HEK293T (cell line): ENCODE measurements around the gene MAGEC3.

Experiments used
- NFRKB ChIP-seq: fragments of 450-650 bp; IDR thresholded peaks from 2 replicates; pipeline ENCODE4 v1.6.1; 2016; ENCODE audit warnings: mild to moderate bottlenecking, moderate library complexity
- SP1 ChIP-seq: fragments of 450-650 bp; IDR thresholded peaks from 2 replicates; pipeline ENCODE4 v1.6.1; 2017
- SUZ12 ChIP-seq: fragments of 450-650 bp; IDR thresholded peaks from 2 replicates; pipeline ENCODE4 v1.6.1; 2016; ENCODE audit warnings: mild to moderate bottlenecking
- ZNF384 ChIP-seq: fragments of 450-650 bp; IDR thresholded peaks from 2 replicates; pipeline ENCODE4 v1.6.1; 2016

GRCh38 chrX:141934059-141934641, 96.0 kb downstream of the MAGEC3 start:
- no peak for TF ChIP-seq ZNF384
- no peak for TF ChIP-seq SP1
- TF ChIP-seq NFRKB: no peak
- no peak for TF ChIP-seq SUZ12
